KOPT-K1 (cell line): ENCODE data around the gene BACE2.
"Not testable (repeated sequence)": the region's sequence is repeated elsewhere in the genome, so short reads cannot be mapped to it uniquely, and the experiment has no call there.

Source experiments
- H3K27ac ChIP-seq: fragments of 200-600 bp; sonication (generic); 2 replicates; pipeline ENCODE4 v1.5.1; 2016; ENCODE audit warnings: antibody characterized with exemption, mild to moderate bottlenecking, low read depth, low read length; ENCODE audit not compliant: poor library complexity, severe bottlenecking
- H3K36me3 ChIP-seq: fragments of 200-600 bp; sonication (generic); 2 replicates; pipeline ENCODE4 v1.5.1; 2017; ENCODE audit warnings: antibody characterized with exemption, mild to moderate bottlenecking, low read length, moderate library complexity; ENCODE audit not compliant: insufficient read depth
- H3K9me3 ChIP-seq: fragments of 200-600 bp; sonication (generic); 2 replicates; pipeline ENCODE4 v1.5.1; 2017; ENCODE audit warnings: antibody characterized with exemption, low read length, mild to moderate bottlenecking; ENCODE audit not compliant: insufficient read depth, poor library complexity, severe bottlenecking

Gene BACE2

GRCh38 chr21:41187537-41188025 is 19.6 kb downstream of the BACE2 start:
- H3K27ac ChIP-seq, result no peak overlapping the region
- no peaks in the 10 kb centered on the region for H3K9me3 ChIP-seq
- no peaks in the 10 kb centered on the region for H3K36me3 ChIP-seq

GRCh38 chr21:41188486-41189149 is 20.7 kb downstream of the BACE2 start:
- H3K9me3 ChIP-seq, result no peaks in the 10 kb centered on the region
- H3K27ac ChIP-seq, result no peak overlapping the region
- H3K36me3 ChIP-seq, result no peaks in the 10 kb centered on the region

- no peaks in the 10 kb centered on the region for H3K9me3 ChIP-seq
- no peak overlapping the region for H3K27ac ChIP-seq
- no peaks in the 10 kb centered on the region for H3K36me3 ChIP-seq
Observed at GRCh38 chr21:41189150-41189745, 21.3 kb downstream of the BACE2 start.

- H3K9me3 ChIP-seq, H3K36me3 ChIP-seq, H3K27ac ChIP-seq: not testable (repeated sequence)
Observed at GRCh38 chr21:41192552-41192951, 24.6 kb downstream of the BACE2 start.

GRCh38 chr21:41195311-41195710 is 27.4 kb downstream of the BACE2 start:
- Histone ChIP-seq H3K36me3 (no peaks in the 10 kb centered on the region), H3K9me3 (no peaks in the 10 kb centered on the region), H3K27ac (no peak overlapping the region)

- no peak overlapping the region for H3K27ac ChIP-seq
- H3K36me3 ChIP-seq, result no peaks in the 10 kb centered on the region
- no peaks in the 10 kb centered on the region for H3K9me3 ChIP-seq
Observed at GRCh38 chr21:41196993-41197392, 29.0 kb downstream of the BACE2 start.

GRCh38 chr21:41197582-41197981 is 29.6 kb downstream of the BACE2 start:
- Histone ChIP-seq H3K9me3 (no peaks in the 10 kb centered on the region), H3K27ac (no peak overlapping the region), H3K36me3 (no peaks in the 10 kb centered on the region)

GRCh38 chr21:41198647-41199046 is 30.7 kb downstream of the BACE2 start:
- H3K9me3 ChIP-seq, H3K36me3 ChIP-seq, H3K27ac ChIP-seq: not testable (repeated sequence)

- no peak overlapping the region for H3K27ac ChIP-seq
- no peaks in the 10 kb centered on the region for H3K9me3 ChIP-seq
- H3K36me3 ChIP-seq, result no peaks in the 10 kb centered on the region
Observed at GRCh38 chr21:41199123-41199522, 31.2 kb downstream of the BACE2 start.

- H3K27ac ChIP-seq, result no peak overlapping the region
- H3K9me3 ChIP-seq, result no peaks in the 10 kb centered on the region
- H3K36me3 ChIP-seq, result no peaks in the 10 kb centered on the region
Observed at GRCh38 chr21:41199588-41199987, 31.6 kb downstream of the BACE2 start.

- Histone ChIP-seq H3K9me3 (no peaks in the 10 kb centered on the region), H3K27ac (no peak overlapping the region), H3K36me3 (no peaks in the 10 kb centered on the region)
Observed at GRCh38 chr21:41201385-41201784, 33.4 kb downstream of the BACE2 start.

GRCh38 chr21:41204736-41205135 is 36.8 kb downstream of the BACE2 start:
- Histone ChIP-seq H3K36me3 (no peaks in the 10 kb centered on the region), H3K9me3 (no peaks in the 10 kb centered on the region), H3K27ac (no peak overlapping the region)

GRCh38 chr21:41207401-41208375 is 39.7 kb downstream of the BACE2 start:
- Histone ChIP-seq H3K27ac (no peak overlapping the region), H3K9me3 (no peaks in the 10 kb centered on the region), H3K36me3 (no peaks in the 10 kb centered on the region)

GRCh38 chr21:41208376-41208763 is 40.4 kb downstream of the BACE2 start:
- Histone ChIP-seq H3K9me3 (no peaks in the 10 kb centered on the region), H3K36me3 (no peaks in the 10 kb centered on the region), H3K27ac (no peak overlapping the region)

GRCh38 chr21:41209016-41209619 is 41.2 kb downstream of the BACE2 start:
- H3K9me3 ChIP-seq, result no peaks in the 10 kb centered on the region
- no peaks in the 10 kb centered on the region for H3K36me3 ChIP-seq

More at GRCh38 chr21:41209016-41209619, 41.2 kb downstream of the BACE2 start:
- no peak overlapping the region for H3K27ac ChIP-seq
